Lower leg skin (tissue), 4 donors: Measurements from ENCODE around the gene TCTN1. TPM values are rescaled to one million over a fixed set of nuclear protein-coding genes. Genes with fewer than 3 reads are reported as not detected.

Source experiments
- DNase-seq, 2 donors: peaks; one replicate each; pipeline ENCODE4 v3.0.0-alpha.2; 2019; ENCODE audit warnings: low spot score in 2 of 2
- H3K4me3 ChIP-seq: fragments of 200-600 bp; sonication (generic); 2 replicates; pipeline ENCODE4 v1.5.1; 2017; ENCODE audit warnings: mild to moderate bottlenecking, low read depth; ENCODE audit not compliant: poor library complexity, severe bottlenecking
- POLR2A ChIP-seq, 2 donors: fragments of 450-650 bp; IDR thresholded peaks; one replicate each; pipeline ENCODE4 v1.6.1; 2016 to 2017; ENCODE audit warnings: antibody characterized with exemption in 2 of 2, mild to moderate bottlenecking in 1 of 2, moderate library complexity in 1 of 2
- WGBS, 2 donors: methylation state at CpG; one replicate each; pipeline ENCODE4 v1.1.5; 2018; 5-methylcytosine and 5-hydroxymethylcytosine counted together
- intact Hi-C: fragments of 100-400 bp; cut with DNase I; formaldehyde crosslinking; loops from one replicate; pipeline ENCODE4 v1.15.0; 2023; ENCODE audit warnings: low total_unique reads
- total RNA-seq, 4 donors: library from RNA; depleted of rRNA; stranded (reverse); fragments of >200 nt; gene quantifications; one replicate each; pipeline ENCODE4 v1.1.0, GENCODE V29; 2016
- TF ChIP-seq, protein P1 (sequence below), 3 donors: fragments of 450-650 bp; IDR thresholded peaks; one replicate each; pipeline ENCODE4 v1.5.1; 2016; ENCODE audit warnings: antibody characterized with exemption in 3 of 3, mild to moderate bottlenecking in 3 of 3, moderate library complexity in 2 of 3

Gene TCTN1
- total RNA-seq, 4 donors from 2014 or later: 18.6 to 44.8 (median 24.7) TPM

DNA sequence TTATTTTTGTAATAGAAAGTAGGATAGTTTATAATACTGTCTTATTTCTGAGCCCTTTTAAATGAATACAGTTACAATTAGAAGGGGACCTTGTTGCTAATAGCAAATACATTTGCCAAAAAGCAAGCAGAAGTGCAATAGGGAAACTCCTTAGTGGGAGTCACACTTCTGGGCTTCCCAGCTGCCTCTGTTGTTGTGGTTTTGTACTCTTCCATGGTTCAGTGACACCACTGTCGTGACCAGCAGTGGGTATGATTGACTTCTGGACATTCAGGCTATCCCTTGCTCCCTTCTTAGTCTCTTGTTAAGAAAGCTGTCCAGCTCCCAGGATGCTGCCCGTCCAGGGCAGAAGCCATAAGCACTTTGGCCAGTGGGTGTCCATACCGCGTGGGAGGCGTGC, 22.6 kb downstream of the TCTN1 start:
- no peak overlapping the region for H3K4me3 ChIP-seq
- 94 to 96% methylated on average over 5 of the region's 5 CpGs for WGBS, 2 donors
- TF ChIP-seq, protein P1, sequence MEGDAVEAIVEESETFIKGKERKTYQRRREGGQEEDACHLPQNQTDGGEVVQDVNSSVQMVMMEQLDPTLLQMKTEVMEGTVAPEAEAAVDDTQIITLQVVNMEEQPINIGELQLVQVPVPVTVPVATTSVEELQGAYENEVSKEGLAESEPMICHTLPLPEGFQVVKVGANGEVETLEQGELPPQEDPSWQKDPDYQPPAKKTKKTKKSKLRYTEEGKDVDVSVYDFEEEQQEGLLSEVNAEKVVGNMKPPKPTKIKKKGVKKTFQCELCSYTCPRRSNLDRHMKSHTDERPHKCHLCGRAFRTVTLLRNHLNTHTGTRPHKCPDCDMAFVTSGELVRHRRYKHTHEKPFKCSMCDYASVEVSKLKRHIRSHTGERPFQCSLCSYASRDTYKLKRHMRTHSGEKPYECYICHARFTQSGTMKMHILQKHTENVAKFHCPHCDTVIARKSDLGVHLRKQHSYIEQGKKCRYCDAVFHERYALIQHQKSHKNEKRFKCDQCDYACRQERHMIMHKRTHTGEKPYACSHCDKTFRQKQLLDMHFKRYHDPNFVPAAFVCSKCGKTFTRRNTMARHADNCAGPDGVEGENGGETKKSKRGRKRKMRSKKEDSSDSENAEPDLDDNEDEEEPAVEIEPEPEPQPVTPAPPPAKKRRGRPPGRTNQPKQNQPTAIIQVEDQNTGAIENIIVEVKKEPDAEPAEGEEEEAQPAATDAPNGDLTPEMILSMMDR (IDR thresholded peaks at IDR 0.05): no peak
- TF ChIP-seq POLR2A (IDR thresholded peaks at IDR 0.05): no peak
- intact Hi-C loops: no loop called here
- no peak for DNase-seq

DNA sequence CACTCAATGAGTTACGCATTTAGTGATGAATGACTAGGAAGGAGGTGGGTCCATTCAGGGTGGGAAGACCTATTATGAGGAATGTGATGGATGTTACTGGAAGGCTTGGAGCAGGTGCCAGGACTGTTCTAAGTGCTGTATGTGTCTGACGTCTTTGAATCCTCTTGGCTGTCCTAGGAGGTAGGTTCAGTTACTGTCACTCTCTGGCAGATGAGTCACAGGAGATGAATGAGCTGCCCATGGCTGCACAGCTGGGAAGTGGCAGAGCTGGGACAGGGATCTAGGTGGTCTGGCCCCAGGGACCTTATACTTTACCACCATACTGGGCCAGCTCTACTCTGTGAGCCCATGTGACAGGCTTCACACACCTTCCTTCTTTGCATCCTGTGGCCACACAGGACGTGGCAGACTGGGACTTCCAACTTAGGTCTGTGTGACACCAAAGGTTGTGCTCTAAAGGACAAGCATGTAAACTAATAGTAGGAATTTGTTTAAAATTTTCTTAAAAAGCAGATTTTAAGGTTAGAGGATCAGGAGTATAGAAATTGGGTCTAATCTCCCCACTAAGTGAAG, 24.0 kb downstream of the TCTN1 start:
- 71 to 89% methylated on average over 3 of the region's 3 CpGs for WGBS, 2 donors
- no peak for DNase-seq
- H3K4me3 ChIP-seq: no peak overlapping the region
- intact Hi-C loops: no loop called here
- TF ChIP-seq, protein P1 (IDR thresholded peaks at IDR 0.05): no peak
- TF ChIP-seq POLR2A (IDR thresholded peaks at IDR 0.05): no peak

DNA sequence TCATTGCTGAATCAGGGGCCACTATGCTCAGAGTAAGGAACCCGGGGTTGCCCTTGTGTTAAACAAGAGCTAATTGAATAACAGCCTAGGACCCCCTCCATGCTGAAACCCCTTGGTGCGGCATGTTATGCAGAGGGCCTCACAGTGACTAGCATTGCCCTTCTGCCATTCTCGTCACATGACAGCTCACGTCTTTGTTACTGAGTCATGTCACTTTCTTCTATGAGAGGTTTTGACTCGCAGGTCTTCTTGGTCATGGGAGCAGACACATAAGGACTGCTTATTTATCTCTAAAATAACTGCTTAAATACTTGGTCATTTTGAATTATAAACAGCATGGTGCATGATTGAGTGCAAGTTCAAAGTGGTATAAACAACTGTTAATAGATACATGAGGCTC, 24.9 kb downstream of the TCTN1 start:
- no peak for DNase-seq
- intact Hi-C loops: no loop called here
- 95% methylated on average over 5 of the region's 5 CpGs for WGBS, 2 donors

DNA sequence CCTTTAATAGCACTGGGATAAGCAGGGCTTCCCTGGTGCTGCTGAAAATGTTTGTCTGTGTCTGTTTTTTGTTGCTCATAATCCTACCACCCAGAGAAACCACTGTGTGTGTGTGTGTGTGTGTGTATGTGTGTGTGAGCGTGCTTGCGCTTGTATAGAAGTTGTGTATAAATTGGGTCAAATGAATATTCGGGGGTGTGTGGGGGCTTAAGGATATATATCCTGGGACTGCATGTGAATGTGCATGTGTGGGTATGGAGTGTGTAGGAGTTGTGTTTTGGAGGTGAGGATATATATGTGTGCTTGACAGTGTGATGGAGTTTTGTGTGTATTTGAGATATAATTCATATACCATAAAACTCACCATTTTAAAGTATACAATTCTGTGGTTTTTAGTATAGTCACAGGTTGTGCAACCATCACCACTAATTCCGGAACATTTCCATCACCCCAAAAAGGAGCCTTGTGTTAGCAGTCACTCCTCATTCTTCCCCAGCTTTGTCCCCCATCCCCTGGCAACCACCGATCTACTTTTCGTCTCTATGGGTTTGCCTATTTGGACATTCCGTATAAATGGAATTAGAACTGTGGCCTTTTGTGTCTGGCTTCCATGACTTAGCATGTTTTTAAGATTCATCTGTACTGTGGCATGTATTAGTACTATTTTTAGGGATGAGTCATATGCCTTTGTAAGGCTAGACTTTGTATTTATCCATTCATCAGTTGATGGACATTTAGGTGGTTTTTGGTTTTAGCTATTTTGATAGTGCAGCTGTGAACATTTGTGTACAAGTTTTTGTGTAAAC, 25.6 kb downstream of the TCTN1 start:
- H3K4me3 ChIP-seq: no peak overlapping the region
- intact Hi-C loops: no loop called here
- TF ChIP-seq POLR2A (IDR thresholded peaks at IDR 0.05): no peak
- TF ChIP-seq, protein P1 (IDR thresholded peaks at IDR 0.05): no peak
- no peak for DNase-seq
- 82 to 86% methylated on average over 7 of the region's 7 CpGs for WGBS, 2 donors

More for the DNA sequence above, 24.9 kb downstream of the TCTN1 start:
- TF ChIP-seq POLR2A (IDR thresholded peaks at IDR 0.05): no peak
- TF ChIP-seq, protein P1 (IDR thresholded peaks at IDR 0.05): no peak
- H3K4me3 ChIP-seq: no peak overlapping the region

DNA sequence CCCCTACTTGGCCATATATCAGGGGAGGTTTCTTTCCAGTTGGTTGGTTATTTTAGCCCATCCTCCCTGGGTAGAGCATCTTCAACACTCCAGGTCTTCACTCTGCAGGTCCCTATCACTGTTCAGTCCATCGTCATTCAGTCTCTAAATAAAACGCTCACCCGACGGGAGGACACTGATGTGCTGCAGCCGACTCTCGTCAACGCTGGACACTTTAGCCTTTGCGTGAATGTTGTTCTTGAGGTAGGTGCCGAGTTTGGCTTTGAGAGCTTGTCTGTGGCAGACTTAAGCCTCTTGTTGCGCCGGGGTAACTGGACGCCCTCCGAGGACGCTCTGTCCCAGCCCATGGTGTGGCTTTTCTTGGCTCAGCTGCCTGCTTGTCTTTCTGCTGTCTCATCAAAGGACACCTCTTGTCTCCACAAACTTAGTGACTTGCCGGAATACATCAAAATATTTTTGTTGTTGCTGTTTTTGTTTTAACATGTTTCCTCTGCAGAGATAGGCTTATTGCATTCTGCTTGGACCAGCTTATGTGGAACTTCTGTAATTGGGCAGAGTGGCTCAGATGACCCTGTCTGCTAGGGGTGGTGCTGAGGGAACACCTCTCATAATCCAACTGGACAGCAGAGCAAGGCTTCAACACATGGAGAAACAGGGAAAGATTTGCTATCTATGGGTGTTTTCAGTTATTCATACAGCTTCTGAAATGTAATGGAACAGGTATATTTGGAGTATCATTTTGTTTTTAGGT, 26.5 kb downstream of the TCTN1 start:
- no peak for DNase-seq
- intact Hi-C loops: no loop called here
- TF ChIP-seq, protein P1 (IDR thresholded peaks at IDR 0.05): no peak
- TF ChIP-seq POLR2A (IDR thresholded peaks at IDR 0.05): no peak
- H3K4me3 ChIP-seq: no peak overlapping the region
- WGBS, 2 donors: 96% methylated on average over 15 of the region's 15 CpGs
